Chondrocyte (in vitro differentiated cells): ENCODE results near the gene FEN1. TPM values are rescaled to one million over a fixed set of nuclear protein-coding genes. Genes with fewer than 3 reads are reported as not detected.

Experiments used
- DNase-seq: peaks from one replicate; pipeline ENCODE4 v3.0.0; 2021; ENCODE audit warnings: mixed read lengths, low spot score
- H3K27ac Mint-ChIP-seq: one replicate; pipeline ENCODE4 v1.8.0; 2021; ENCODE audit warnings: mild to moderate bottlenecking, moderate library complexity, mixed read lengths; ENCODE audit not compliant: unreplicated experiment
- H3K27me3 Mint-ChIP-seq: 2 replicates; pipeline ENCODE4 v1.8.0; 2021; ENCODE audit warnings: low read depth, mixed read lengths
- H3K36me3 Mint-ChIP-seq: 2 replicates; pipeline ENCODE4 v1.8.0; 2021; ENCODE audit warnings: low read depth, mixed read lengths
- H3K4me1 Mint-ChIP-seq: 2 replicates; pipeline ENCODE4 v1.8.0; 2021; ENCODE audit warnings: low read depth, mild to moderate bottlenecking, mixed read lengths
- H3K4me3 Mint-ChIP-seq: one replicate; pipeline ENCODE4 v1.8.0; 2021; ENCODE audit warnings: mild to moderate bottlenecking, moderate library complexity, mixed read lengths; ENCODE audit not compliant: unreplicated experiment
- H3K9me3 Mint-ChIP-seq: 2 replicates; pipeline ENCODE4 v1.8.0; 2021; ENCODE audit warnings: low read depth, mixed read lengths
- CTCF ChIP-seq: fragments of 200-600 bp; sonication (generic); IDR thresholded peaks from 2 replicates; pipeline ENCODE4 v1.5.0; 2021; ENCODE audit warnings: antibody characterized with exemption, mild to moderate bottlenecking, moderate library complexity
- total RNA-seq: library from RNA; stranded (reverse); gene quantifications from 3 replicates; pipeline ENCODE4 v1.2.1, GENCODE V29; 2021

Gene FEN1
- total RNA-seq, 1 donor from 2014 or later, result 12.6 TPM

- H3K4me1 Mint-ChIP-seq, result no peaks in the 10 kb centered on the region
- no peaks in the 10 kb centered on the region for H3K27me3 Mint-ChIP-seq
- no peaks in the 10 kb centered on the region for H3K36me3 Mint-ChIP-seq
- no peak overlapping the region for H3K27ac Mint-ChIP-seq
- no peaks in the 10 kb centered on the region for H3K9me3 Mint-ChIP-seq
- DNase-seq, result no peak
- H3K4me3 Mint-ChIP-seq, result no peak overlapping the region
- no peak for TF ChIP-seq CTCF
Observed at GRCh38 chr11:61762223-61762615, 30.5 kb upstream of the FEN1 start.

DNA sequence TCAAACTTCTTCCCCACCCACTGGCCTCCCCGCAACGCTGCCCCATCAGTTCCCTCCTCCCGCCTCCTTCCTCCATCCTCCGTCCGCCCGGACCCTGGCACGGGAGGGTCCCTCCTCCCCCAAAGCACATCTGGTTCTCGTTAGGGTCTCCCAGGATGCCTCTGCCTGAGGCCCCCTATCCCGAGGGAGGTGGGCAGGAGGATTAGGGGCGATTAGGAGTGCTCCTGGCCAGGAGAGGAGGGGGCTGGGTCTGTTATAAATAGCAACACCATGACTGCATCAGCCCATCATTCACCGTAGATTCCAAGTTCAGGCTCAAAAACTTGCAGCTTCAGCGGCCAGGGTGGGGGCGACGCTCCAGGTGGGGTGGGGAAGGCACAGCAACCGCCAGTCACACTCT lies 29.9 kb upstream of the FEN1 start:
- no peak overlapping the region for H3K4me3 Mint-ChIP-seq
- TF ChIP-seq CTCF, result no peak
- H3K4me1 Mint-ChIP-seq, result no peaks in the 10 kb centered on the region
- H3K9me3 Mint-ChIP-seq, result no peaks in the 10 kb centered on the region
- no peaks in the 10 kb centered on the region for H3K27me3 Mint-ChIP-seq
- DNase-seq, result no peak
- H3K27ac Mint-ChIP-seq, result no peak overlapping the region
- no peaks in the 10 kb centered on the region for H3K36me3 Mint-ChIP-seq

GRCh38 chr11:61763930-61764605 lies 28.6 kb upstream of the FEN1 start:
- Mint-ChIP-seq H3K27me3 (no peaks in the 10 kb centered on the region), H3K9me3 (no peaks in the 10 kb centered on the region), H3K4me3 (no peak overlapping the region), H3K36me3 (no peaks in the 10 kb centered on the region), H3K4me1 (no peaks in the 10 kb centered on the region), H3K27ac (no peak overlapping the region)
- DNase-seq, result no peak
- no peak for TF ChIP-seq CTCF

- Mint-ChIP-seq H3K27ac (no peak overlapping the region), H3K4me3 (no peak overlapping the region), H3K9me3 (no peaks in the 10 kb centered on the region), H3K4me1 (no peaks in the 10 kb centered on the region), H3K36me3 (no peaks in the 10 kb centered on the region), H3K27me3 (no peaks in the 10 kb centered on the region)
- DNase-seq, result no peak
- no peak for TF ChIP-seq CTCF
Observed at GRCh38 chr11:61764606-61765260, 28.0 kb upstream of the FEN1 start.

DNA sequence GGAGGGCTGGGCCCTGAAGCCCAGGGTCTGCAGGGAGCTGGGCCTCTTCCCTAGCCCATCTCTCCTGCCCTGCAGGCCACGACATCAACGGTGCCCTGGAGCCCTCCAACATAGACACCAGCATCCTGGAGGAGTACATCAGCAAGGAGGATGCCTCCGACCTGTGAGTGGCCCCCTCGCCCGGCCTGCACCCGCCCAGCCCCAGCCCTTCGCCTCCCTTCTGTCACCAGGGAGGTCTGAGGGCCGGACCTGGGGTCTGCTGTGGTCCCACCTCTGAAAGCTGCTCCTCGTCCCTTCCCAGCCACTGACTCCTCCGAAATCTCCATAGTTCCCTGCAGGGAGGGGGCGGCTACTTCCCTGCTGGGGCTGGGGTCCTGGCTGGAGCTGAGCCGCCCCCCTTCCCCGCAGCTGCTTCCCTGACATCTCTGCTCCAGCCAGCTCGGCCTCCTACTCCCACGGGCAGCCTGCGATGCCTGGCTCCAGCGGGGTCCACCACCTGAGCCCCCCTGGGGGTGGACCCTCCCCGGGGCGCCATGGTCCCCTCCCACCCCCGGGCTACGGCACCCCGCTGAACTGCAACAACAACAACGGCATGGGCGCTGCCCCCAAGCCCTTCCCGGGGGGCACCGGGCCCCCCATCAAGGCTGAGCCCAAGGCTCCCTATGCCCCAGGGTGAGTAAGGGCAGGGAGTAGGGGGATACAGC lies 27.0 kb upstream of the FEN1 start:
- H3K4me1 Mint-ChIP-seq, result no peaks in the 10 kb centered on the region
- no peak overlapping the region for H3K27ac Mint-ChIP-seq
- DNase-seq, result no peak
- no peaks in the 10 kb centered on the region for H3K36me3 Mint-ChIP-seq
- H3K27me3 Mint-ChIP-seq, result no peaks in the 10 kb centered on the region
- H3K9me3 Mint-ChIP-seq, result no peaks in the 10 kb centered on the region
- TF ChIP-seq CTCF, result no peak
- H3K4me3 Mint-ChIP-seq, result no peak overlapping the region
